HG03565 (cell line): Measurements from ENCODE around the gene DROSHA.

Experiments
- ATAC-seq: cut with Tn5 transposase; IDR thresholded peaks from one replicate; pipeline ENCODE4 v1.9.1; 2021; ENCODE audit warnings: mild to moderate bottlenecking, moderate library complexity; ENCODE audit not compliant: unreplicated experiment

The DROSHA gene

DNA sequence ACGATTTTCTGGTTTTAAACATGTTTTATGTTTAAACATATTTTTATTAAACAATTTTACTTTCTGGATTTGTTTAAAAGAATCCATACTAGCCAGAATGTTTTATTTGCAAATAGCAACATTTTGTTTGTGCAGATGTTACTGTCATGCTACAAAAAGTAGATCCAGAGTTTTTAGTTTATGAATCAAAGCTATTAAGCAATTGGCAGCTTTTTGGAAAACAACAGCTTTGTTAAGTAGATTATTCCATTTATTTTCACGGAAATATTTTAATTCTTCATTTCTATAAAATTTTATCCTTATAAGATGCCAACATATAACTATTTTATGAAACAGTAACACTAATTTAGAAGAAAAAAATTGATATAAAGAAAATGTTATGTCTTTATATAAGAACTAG is 60.9 kb downstream of the DROSHA start:
- ATAC-seq, result no peak

DNA sequence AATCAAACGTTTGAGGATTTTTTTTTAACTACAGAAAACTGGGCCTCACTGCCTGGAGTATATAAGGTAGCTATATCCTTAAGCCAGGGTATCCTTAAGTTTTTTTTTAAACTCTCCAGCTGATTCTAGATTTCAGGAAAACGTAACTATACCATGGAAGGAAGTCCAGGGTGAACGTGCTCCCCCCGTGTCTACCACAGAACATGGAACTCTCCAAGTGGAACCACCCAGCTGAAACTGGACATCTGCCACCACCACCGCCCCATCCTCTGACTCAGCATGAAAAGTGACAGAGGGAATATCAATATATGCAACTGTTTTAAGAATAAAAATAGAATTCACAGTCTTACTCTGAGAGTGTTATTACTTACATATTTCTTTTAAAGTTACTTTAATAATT is 61.3 kb downstream of the DROSHA start:
- no peak for ATAC-seq

DNA sequence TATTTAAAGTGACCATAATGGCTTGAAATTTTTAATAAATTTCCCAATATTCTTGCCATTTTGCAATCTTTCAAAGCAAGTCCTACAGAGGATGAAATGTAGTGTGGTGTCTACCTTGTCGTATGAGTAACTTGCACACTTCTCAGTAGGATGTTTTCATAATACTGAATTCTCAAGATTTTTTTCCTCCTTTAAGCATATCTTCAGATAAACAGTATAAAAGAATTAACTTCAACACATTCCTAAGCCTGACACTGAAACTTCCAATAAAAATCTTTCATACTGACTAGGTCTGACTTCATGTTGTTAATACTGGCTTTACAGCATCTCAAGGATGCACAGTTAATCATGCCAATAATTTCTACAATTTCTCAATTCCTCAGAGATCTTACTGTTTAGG is 62.0 kb downstream of the DROSHA start:
- ATAC-seq, result no peak

DNA sequence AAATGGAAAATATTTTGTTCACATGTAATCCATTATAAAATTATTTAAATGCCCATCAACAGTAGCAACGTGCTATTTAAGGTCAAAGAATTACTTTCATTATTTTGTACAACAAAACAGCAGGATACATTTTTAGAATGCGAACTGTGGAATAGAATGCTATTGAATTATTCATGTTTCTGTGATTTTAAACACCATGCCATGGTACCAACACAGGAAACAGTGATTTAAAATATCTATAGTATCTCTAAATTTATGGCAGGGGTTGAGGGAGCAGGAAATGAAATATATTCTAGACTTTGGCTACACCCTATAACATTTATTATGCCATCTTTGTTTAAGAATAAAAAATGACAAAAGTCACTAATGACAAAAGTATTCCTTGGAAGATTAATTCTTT is 62.4 kb downstream of the DROSHA start:
- ATAC-seq, result no peak

DNA sequence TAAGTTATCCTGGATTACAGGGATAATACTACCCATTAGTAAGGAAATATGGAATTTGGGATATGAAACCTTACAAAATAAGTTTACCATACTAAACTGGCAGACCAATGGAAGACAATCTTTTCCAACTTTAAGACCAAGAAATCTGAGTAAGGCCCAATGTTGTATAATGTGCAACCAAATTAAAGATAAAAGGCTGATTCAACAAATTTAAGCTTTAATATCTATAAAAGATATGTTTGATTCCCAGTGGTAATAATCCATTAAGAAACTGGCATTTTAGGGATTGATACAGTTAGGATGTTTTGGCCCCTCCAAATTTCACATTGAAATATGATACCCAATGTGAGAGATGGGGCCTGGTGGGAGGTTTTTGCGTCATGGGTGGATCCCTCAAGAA is 66.6 kb downstream of the DROSHA start:
- no peak for ATAC-seq

DNA sequence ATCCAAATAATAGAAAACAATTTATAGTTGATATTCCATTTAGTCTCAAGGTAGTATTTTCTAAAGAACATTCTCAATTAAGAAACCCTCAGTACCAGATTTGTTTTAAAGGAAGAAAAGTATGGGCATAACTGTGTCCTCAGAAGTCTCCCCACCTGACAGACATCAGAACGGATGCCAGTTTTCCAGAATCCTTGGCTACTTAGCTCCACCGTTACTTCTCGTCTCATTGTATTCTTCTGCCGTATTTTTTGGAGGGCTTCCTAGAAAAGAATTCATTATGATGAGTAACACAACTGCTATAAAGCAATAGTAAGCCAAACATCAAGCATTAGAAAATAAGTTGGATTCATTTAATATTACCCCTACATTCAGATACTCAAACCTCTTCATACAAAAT is 67.8 kb downstream of the DROSHA start:
- no peak for ATAC-seq

DNA sequence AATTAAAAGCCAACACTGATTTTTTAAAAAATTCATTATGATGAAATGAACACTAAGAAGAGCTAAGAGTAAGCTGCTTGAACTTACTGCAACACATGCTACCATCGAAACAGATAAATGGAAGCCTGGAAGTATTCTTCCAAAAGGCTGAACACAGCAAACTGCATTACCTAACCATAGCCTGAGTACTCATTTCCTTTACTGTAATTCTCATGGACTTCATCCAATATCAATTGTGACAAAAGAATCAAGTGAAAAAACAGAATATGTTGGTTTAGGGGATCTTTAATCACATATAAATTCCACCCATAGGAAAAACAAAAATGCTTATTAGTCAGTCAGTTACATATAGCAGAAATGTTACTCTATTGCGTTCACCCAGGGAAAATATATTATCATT is 68.5 kb downstream of the DROSHA start:
- ATAC-seq, result no peak

DNA sequence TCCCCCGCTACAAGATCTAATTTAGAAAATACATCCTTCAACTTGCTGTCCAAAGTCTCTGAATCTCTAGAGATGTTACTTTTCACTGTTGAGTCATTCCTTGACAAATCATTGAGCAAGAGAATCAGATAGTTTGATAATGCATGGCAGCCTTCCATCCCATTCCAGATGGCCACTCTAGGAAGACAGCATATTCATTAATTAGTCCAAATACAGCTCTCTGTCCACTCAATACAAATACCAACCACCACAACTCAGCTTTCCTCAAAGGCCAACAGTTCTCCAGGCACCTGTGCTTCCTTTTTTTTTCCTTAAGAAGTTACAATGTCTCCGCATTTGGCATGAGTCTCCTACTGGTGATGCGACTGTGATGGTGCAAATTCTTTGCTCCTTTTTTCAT is 72.3 kb downstream of the DROSHA start:
- ATAC-seq, result no peak

DNA sequence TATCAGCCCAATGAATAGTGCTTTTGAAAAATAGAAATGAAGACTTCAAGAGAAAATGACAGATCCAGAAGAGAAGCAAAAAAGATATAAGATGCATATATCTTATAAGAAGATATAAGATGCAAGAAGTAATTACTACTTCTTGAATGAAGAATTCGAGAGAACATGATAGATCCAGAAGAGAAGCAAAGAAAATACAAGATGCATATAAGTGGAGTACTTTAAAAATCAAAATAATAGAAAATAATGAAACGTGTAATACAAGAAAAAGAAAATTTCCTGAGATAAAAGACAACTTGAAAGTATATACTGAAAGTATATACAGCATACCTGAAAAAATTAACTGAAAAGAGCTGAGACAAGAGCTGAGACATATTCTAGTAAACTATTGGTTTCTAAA is 76.7 kb downstream of the DROSHA start:
- ATAC-seq, result no peak

DNA sequence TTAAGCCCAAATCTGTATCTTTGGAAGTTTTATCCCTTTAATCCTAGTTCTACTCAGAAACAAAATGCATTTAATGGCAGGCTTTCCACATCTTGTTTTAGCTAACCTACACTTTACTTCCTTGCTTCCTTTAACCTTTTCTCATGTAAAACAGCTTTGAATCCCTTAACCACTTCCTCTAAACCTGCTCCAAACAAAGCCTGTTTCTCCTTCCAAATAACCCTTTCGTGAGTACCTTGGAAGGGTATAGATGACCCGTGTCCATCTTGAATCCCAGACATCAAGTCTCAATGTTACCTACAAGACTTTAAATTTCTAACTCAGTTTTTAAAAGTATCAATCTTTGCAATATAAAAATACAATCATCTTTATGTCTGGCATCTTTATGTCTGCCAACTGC is 78.4 kb downstream of the DROSHA start:
- no peak for ATAC-seq

DNA sequence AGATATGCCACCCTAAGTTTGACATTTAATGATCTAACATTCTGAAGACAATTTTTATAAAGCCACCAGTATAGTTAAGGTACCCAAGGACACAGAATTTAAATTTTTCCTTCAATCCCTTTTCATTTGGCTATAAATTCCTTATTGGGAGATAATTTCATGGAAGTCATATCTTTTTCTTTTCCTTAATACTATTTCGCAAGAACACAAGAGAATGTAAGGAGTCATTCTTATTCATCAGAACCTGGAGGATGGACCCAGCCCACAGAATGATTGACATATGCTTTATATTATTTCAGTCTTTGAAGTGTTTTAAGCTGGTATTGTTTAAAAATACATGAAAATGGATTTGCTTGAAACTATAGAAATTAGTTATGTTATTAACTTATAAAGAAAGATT is 79.6 kb downstream of the DROSHA start:
- ATAC-seq, result no peak

DNA sequence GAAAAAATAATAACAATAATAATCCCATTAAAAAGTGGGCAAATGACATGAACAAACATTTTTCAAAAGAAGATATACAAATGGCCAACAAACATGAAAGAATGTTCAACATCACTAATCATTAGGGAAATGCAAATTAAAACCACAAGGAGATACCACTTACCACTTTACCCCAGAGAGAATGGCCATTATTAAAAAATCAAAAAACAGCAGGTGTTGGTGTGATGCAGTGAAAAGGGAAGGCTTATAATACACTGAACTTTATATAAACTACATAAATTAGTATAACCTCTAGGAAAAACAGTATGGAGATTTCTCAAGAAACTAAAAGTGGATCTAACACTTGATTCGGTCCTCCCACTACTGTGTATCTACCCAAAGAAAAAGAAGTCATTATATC is 81.9 kb downstream of the DROSHA start:
- no peak for ATAC-seq

DNA sequence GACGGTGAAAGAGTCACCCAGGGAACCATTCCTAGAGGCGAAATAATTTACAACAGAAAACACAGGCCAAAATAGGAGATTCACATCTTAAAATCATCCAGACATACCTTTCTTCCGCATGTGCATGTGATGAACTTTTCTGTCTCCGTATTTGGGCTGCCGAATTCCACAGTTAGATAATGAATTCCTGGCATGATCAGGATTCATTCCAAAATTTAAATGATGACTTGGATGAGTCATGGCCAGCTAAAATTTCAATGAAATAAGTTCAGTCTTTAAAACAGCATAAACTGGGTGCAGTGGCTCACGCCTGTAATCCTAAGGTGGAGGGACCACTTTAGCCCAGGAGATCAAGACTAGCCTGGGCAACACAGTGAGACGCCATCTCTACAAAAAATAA is 82.7 kb downstream of the DROSHA start:
- ATAC-seq, result no peak

DNA sequence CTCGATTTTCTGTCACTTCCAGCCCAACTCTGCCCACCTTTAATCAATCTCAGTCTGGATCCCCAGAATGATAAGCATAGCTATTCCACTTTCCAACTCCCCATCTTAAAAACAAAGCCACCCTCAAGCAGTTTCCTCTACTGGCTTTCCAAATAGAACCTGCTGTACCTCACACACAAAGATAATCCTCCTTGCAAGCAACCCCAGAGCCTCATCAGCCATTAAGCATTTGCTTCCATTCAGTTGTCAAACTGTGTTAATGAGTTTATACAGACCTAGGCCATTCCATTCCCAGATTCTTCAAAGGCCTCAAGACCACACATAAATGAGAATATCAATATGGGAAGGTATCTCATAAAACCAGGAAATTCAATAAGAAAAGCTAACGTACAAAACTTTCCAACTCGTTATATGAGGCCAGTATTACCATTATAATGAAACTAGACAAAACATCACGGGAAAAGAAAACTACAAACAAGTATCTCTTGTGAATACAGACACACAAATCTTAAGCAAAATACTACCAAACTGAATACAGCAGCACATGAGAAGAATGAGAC is 86.8 kb downstream of the DROSHA start:
- ATAC-seq, result no peak

DNA sequence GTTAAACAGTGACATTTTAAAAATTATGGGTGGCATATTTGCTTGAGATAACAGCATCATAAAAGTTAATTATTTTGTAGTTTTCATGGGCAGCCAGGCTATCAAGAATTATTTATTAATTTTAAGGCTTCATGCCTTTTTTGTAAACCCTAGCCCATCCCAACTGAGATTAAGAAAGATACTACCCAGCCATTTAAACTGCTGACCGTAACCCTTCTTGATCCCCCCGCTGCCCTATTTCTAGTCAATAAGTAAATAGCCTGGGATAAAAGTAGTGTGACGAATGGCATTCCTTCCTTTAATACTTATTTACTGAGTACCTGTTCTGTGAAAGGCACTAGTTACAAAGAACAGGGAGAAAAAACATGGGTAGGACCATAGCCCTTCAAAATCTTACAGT is 88.3 kb downstream of the DROSHA start:
- no peak for ATAC-seq

DNA sequence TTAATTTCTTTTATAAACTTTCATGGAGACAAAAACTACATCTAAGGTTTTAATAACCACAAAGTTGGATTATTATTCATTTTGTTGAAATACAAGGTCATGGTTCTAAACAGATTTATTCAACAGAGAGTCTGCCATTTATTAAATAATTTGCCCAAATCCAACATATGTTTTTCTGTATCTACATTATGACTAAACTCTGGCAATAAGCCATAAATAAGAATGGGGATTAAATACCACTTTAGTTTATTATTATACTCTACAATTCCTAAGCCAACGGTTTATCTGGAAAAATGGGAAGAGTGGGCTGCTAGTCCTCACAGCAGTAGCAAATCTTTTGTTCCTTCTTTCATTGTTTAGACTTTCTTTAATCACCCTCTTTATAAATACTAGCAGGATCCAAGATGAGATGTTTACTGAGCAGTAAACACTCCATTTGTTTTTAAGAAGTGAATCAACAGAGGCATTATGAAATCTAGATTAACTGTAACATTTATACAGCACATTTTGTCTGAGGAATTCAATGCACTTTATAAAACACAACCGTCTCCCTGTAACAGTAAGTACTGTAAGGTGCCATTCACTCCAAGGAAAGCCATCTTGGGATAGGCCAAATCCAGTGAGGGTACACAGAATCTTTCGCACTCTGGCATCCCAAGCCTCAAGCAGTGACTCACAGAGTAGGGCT is 89.7 kb downstream of the DROSHA start:
- ATAC-seq, result no peak

DNA sequence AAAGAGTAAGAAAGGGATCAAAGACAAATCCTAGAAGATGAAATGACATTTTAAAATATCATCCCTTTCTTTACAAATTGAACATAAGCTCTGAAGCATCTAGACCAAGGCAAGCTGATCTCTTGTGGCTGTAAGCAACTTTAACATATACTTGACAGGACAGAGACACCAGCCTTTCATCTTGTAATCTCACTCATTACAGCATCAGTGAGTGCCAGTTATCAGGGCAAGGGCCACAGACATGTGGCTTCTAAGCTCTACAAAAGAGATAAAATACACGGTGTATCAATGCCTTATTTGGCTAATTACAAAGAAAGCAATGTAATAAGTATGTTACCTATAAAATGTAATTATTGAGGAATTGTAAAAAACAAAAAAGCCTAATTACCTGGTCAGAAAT is 95.0 kb downstream of the DROSHA start:
- ATAC-seq, result no peak

DNA sequence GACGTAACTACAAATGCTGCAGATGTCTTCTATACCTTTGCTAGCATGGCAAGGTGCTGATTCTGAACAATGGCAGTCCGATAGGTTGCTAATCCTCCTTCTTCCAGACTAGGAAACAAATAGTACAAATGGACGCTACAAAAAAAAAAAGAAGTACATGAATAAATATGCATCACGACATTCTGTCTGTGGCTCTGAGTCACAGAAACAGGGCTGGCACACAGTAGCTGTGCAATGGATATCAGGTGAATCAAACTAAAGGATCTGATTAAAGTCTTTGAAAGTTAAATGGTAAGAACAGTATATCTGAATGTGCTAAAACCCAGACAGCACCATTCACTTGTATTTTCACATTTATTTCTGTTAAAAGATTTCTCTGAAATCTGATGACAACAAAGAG is 96.2 kb downstream of the DROSHA start:
- ATAC-seq, result no peak

DNA sequence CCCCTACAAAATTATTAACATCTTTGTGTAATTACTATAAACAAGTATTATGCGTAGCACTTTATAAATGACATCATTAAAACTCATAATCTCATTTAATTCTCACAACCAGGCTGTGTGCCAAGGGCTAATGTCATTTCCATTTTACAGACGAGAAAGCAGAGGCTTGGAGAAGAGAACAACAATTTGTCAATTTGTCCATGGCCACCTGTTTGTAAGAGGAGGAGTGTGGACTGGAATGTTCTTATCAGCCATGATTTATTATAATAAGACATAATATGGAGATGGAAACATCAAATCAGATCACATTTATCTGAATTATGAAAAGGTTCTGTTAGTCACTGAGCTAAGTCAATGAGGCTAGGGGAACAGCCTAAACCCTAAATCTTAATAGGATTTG is 97.0 kb downstream of the DROSHA start:
- ATAC-seq, result no peak

DNA sequence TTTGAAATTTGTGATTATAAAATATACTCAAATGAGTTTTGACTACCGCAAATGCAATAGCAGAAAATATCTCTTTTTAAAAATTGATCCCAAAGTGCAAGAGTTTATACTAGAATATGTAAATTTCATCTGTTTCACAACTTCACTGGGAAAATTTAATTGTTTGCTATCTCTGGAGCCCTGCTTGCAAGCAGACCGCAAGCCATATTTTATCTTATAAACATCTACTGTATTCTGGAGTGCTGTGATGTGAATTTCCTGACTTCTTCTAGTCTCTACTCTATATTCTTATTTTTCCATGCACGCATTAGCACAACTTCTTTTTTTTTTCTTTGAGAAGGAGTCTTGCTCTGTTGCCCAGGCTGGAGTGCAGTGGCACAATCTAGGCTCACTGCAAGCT is 98.7 kb downstream of the DROSHA start:
- ATAC-seq, result no peak

DNA sequence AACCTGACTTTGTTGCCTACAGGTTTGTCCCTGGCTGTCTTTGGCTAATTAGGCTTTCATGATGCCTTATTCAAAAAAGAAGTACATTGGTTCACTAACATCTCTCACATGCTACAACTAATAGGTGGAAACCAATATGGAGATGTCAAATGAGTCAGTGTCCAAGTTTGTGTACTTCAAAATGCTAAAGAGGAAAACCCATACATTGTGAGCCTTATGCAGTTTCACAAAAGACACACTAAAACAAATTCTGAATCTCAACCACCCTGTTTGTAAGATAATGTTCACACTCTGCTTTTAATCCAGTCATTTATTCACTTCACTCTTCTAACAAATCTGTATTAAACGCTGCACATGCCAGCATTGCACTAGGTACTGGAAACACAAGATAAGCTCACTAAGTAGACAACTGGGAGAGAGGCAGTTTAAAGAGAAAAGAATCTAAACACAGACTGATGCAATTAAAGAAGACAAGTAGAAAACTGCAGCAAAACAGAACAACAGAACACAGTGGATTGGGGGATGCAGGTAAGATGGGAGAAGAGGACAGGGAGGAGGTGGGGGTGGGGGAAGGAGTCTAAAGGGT is 104.1 kb downstream of the DROSHA start:
- ATAC-seq, result no peak

DNA sequence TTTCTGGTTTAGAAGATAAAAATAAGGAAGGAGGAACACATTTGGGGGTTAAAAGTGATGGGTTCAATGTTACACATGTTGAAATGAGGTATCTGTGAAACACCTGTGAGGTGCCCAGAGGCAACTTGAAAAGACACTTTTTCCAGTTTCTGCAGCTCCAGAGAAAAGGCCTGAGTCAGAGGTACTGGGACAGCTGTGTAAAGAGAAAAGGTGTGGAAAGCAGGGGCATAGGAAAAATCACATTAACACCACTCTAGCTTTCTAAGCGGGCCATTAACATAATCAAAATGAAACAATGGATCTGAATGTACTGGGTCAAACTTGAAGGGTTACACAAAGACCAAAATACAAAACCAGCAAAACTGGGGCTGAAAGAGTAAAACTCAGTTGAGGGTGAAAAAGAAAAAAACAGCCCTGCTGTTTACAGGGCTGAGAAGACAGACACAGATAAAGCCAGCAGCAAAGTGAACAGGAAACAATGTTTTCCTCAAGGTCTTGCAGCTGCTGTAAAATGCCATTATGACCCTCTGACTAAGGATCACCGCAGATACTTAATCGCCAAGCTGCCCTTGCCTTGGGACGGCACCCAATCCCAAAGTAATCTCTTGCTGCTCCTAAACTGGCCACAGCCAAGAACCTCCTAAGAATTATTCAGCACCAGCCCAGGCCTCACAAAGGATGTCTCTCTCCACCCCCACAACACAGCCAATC is 104.7 kb downstream of the DROSHA start:
- no peak for ATAC-seq
